ENCODE results near the gene AQP3. TPM values are rescaled to one million over a fixed set of nuclear protein-coding genes. Genes with fewer than 3 reads are reported as not detected.

Gene AQP3
- total RNA-seq, 1 donor from 2014 or later: 357 TPM

DNA sequence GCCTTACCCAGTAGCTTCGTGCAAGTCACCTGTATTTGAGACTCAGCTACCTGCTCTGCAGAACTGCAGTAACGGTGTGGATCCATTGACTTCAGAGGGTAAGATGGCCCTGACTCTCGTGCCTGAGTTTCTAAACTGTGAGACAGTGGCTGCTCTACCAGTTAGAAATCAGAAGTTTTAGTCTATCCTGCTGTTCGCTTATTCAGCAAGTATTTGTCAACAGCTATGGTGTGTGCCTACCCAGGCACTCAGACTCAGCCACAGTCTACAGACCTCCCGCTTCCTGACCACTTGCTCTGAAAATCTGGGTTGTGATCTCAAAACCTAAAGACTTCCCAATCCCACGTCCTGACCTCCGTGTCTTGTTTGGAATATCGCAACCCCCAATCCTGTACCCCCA lies 13.5 kb downstream of the AQP3 start:
- intact Hi-C loops (cut with DNase I): no loop called here
- no peak for ATAC-seq

DNA sequence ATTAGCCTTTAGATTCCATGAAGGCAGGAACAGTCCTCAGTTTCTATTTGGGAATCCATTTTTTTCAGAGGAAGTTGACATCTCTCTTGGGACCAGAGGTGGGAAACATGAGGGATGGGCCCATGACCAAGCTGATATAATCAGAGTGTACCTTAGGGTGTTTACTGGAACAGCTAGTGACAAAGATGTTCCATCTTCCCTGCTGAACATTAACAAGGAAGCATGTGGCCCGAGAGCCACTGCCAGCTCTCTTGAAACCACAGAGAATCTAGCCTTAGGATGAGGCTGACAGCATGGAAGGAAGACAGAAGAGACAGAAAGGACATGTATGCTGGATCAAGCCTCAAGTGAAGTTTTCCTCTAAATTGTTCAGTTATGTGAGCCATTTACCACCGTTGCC lies 16.0 kb downstream of the AQP3 start:
- no peak for ATAC-seq
- Histone ChIP-seq H3K9me3 (no peaks in the 10 kb centered on the region), H3K4me1 (no peaks in the 10 kb centered on the region), H3K4me3 (no peak overlapping the region), H3K27me3 (ENCODE audit: low read depth) (no peaks in the 10 kb centered on the region), H3K27ac (no peak overlapping the region), H3K36me3 (no peaks in the 10 kb centered on the region)
- TF ChIP-seq CTCF (IDR thresholded peaks at IDR 0.05): no peak
- intact Hi-C loops (cut with DNase I): no loop called here
- no peak for DNase-seq

More for the DNA sequence above, 13.5 kb downstream of the AQP3 start:
- H3K27ac ChIP-seq: no peak overlapping the region
- no peaks in the 10 kb centered on the region for H3K9me3 ChIP-seq
- H3K36me3 ChIP-seq: no peaks in the 10 kb centered on the region
- no peak overlapping the region for H3K4me3 ChIP-seq
- no peaks in the 10 kb centered on the region for H3K27me3 ChIP-seq (ENCODE audit: low read depth)
- TF ChIP-seq CTCF (IDR thresholded peaks at IDR 0.05): no peak
- no peak for DNase-seq
- no peaks in the 10 kb centered on the region for H3K4me1 ChIP-seq

DNA sequence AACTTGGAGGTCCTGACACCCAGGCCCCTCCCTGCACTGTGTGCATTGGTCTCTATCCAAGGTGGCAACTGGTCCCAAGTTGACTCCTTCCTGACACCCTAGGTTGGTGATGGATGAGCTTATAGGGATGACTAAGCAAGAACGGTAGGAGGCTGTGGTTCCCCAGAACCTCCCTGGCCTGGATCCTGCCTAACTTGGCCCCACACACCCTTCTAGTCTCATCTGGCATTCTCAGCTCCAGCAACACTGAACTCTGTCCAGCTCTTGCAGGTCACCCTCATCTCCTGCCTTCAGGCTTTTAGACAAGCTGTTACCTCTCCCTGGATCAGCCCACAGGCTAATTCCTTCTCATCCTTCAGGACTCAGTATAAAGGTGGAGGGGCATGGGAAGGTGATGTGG lies 16.5 kb downstream of the AQP3 start:
- H3K36me3 ChIP-seq: no peaks in the 10 kb centered on the region
- H3K27me3 ChIP-seq (ENCODE audit: low read depth): no peaks in the 10 kb centered on the region
- H3K27ac ChIP-seq: no peak overlapping the region
- TF ChIP-seq CTCF (IDR thresholded peaks at IDR 0.05): no peak
- H3K4me3 ChIP-seq: no peak overlapping the region
- intact Hi-C loops (cut with DNase I): no loop called here
- peak in 1 of 2 donors; percentile 11 for ATAC-seq
- no peaks in the 10 kb centered on the region for H3K9me3 ChIP-seq
- H3K4me1 ChIP-seq: no peaks in the 10 kb centered on the region
- DNase-seq: no peak

DNA sequence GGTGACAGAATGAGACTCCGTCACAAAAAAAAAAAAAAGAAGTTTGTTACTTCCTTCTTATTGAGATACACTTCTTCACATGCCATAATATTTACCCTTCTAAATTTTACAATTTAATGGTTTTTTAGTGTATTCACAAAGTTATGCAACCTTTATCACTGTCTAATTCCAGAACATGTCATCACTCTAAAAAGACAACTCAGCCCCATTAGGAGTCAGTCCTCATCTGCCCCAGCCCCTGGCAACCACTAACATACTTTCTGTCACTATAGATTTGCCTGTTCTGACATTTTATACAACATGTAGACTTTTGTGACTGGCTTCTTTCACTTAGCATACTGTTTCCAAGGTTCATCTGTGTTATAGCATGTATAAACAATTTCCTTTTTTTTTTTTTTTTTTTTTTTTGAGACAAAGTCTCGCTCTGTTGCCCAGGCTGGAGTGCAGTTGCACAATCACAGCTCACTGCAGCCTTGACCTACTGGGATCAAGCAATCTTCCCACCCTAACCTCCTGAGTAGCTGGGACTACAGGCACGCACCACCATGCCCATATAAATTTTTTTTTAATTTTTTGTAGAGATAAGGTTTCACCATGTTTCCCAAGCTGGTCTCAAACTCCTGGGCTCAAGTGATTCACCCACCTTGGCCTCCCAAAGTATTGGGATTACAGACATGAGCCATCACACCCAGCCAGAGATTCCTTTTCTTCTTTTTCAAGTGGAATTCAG lies 18.0 kb downstream of the AQP3 start:
- no peaks in the 10 kb centered on the region for H3K9me3 ChIP-seq
- no peak overlapping the region for H3K27ac ChIP-seq
- no peak overlapping the region for H3K4me3 ChIP-seq
- no peaks in the 10 kb centered on the region for H3K4me1 ChIP-seq
- no peaks in the 10 kb centered on the region for H3K27me3 ChIP-seq (ENCODE audit: low read depth)
- ATAC-seq (no peak), DNase-seq (no peak)
- no peaks in the 10 kb centered on the region for H3K36me3 ChIP-seq
- TF ChIP-seq CTCF (IDR thresholded peaks at IDR 0.05): no peak
- intact Hi-C loops (cut with DNase I): no loop called here

GRCh38 chr9:33426843-33427293 lies 20.5 kb downstream of the AQP3 start:
- peak in 1 of 2 donors; percentile 60 for ATAC-seq
- H3K27me3 ChIP-seq (ENCODE audit: low read depth): no peaks in the 10 kb centered on the region
- TF ChIP-seq CTCF (IDR thresholded peaks at IDR 0.05): no peak
- DNase-seq: no peak
- intact Hi-C loops (cut with DNase I): no loop called here
- H3K36me3 ChIP-seq: no peaks in the 10 kb centered on the region
- H3K27ac ChIP-seq: no peak overlapping the region
- no peaks in the 10 kb centered on the region for H3K9me3 ChIP-seq
- H3K4me1 ChIP-seq: no peaks in the 10 kb centered on the region
- no peak overlapping the region for H3K4me3 ChIP-seq

Data from lower lobe of right lung (tissue), 2 donors.